GM19238 (cell line): ENCODE results near the gene LYSMD4.

Experiments used
- DNase-seq: peaks from one replicate; pipeline ENCODE4 v3.0.0; 2011; ENCODE audit warnings: low spot score; ENCODE audit not compliant: insufficient read length

The LYSMD4 gene

DNA sequence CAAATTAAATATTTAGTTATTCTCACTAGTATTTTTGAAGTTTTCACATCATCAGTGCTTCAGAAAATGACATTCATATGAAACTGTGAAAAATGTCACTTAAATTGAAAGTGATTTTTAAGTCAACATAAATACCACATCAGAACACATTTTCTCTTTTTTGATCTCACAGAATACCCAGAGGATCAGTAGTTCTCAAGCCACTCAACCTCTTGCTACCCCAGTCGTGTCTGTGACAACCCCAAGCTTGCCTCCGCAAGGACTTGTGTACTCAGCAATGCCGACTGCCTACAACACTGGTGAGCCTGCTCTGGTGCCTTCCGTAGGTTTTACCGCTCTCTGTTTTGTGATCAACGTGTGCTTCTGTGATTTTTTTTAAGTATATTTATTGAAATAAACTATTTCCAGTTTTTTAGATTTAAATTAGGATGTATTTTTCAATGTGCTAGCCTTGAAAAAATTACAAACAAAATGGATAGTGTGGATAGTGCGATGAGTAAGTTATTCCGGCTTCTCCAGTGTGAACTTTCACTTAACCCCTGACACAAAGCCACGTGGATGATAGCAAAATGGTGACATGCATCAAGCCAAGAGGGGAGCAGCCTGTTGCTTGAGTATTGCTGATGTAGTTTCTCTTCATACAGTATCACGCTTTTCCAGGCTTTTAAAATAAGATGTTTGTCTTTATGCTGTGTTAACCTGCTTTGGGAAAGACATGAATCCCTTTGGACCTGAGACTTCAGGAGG is 26.5 kb downstream of the LYSMD4 start:
- DNase-seq, result no peak

DNA sequence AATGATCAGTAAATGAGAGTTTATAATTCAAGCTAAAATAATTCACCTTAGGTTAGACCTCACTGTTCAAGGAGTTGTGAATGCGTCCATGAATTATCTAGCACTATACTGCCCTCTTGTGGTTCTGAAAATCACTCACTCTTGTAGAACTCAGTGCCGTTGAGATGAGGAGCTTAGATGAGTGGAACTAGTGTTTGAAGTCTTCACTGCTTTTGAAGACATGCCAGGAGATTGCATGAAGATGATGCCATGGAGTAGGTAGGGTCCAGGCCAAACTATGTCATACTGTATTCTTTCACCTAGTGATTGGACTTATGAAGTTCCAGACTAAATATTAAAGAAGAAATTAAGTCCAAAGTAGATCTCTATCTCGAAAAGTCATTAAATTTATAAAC is 28.8 kb downstream of the LYSMD4 start:
- DNase-seq, result no peak

DNA sequence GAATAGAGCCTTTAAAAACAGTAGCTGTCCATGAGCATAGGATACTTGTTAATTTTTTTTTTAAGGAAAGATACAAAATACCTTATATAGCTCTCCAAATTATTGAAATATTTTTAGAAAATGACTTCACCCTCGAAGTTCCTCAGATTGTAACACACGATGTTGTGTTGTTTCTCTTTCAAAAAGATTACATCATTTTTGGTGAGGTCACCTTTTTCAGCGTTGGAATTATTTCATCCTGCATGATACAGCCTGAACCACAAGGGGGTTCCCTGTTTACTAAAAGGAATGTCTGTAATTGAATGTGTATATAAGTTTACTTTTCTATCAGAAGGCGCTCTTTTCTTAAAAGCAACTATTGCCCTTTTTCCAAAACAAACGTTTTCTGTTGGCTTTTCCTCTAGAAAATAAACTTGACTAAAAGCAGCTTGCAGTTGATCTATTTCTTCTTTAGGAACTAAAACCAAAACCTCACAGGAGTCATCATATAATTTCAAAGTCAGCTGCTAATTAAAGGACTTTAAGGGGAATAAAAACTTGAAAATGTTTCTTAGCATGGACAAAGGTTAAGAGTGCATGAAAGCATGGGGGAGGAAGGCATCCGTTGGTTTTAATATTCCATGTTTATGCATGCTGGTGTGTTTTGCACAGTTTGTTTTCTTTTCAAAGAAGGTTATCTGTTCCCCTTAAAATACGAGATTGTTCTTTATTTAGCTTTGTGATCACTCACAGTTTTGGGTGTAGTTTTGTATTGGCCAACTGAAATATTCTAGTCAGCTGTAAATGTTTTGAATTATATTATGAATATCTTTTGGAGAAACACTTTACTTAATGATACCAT is 29.4 kb downstream of the LYSMD4 start:
- no peak for DNase-seq

DNA sequence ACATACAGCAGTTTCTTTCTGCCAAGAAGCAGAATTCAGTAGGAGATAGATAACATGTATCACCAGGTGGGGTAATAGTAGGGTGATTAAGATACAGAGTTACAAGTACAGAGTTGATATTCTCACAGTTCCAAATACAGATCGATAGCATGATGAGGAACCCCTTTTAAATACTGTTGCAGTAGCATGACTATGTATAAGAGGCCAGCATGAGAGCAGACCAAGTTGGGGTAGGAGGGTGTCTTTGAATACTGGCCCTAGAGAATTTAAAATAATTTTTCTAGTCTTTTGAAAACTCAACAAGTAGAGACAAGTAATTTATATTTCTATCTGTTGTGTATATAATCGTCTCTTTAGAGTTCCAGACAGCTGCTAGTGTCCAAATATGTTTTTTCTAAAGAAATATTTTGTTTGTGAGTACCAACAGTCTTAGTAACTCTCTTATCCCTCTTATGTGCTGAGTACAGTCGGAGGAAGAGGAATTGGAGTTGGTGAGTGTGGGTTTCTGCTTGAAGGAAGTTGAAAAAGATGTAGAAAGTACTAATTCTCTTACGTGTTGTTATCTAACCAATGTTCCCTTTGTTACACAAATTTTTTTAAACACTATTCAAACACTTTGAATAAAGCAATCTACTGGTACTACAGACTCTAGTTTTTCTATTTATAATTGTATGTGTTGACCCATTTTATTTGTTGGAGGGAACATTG is 30.2 kb downstream of the LYSMD4 start:
- no peak for DNase-seq

DNA sequence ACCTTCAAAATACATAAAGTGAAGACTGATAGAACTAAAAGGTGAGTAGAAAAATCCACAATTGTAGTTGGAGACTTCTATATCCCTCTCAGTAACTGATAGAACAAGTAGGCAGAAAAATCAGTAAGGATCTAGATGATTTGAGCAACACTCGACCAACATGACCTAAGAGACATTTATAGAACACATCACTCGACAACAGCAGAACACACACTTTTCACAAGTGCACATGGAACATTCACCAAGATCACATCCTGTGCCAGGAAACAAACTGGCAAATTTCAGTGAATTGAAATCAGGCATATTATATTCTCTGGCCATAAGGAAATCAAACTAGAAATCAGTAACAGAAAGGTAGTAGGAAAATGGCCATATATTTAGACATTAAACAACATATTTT is 37.1 kb downstream of the LYSMD4 start:
- no peak for DNase-seq

DNA sequence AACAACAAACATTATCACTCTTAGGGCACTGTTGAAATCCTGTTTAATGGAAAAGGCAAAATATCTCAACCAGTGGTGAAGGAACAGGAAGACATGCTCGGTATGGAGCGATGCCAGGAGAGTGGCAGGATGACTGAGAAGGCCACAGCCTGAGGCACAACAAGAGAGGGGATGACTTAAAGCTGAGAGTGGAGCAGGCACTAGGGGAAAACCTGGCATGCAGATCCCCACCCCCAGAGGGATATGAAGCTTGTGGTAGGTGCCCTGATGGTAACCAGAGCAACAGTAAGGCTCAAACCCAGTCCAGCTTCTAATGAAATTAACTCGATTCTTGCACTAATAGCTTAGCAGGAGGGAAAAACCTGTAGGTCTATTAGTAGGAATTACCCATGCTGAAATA is 40.4 kb downstream of the LYSMD4 start:
- no peak for DNase-seq

DNA sequence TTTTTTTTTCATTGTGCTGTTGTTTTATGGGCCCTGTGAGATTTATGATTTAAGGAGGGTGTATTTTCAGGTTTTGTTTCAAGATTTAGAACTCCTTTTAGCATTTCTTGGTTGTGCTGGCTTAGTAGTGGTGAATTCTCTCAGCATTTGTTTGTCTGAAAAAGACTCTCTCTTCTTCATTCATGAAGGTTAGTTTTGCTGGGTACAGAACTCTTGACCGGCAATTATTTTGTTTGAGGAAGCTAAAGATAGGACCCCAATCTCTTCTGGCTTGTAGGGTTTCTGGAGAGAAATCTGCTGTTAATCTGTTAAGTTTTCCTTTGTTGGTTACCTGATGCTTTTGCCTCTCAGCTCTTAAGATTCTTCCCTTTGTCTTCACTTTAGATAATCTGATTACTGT is 46.9 kb downstream of the LYSMD4 start:
- DNase-seq, result no peak

DNA sequence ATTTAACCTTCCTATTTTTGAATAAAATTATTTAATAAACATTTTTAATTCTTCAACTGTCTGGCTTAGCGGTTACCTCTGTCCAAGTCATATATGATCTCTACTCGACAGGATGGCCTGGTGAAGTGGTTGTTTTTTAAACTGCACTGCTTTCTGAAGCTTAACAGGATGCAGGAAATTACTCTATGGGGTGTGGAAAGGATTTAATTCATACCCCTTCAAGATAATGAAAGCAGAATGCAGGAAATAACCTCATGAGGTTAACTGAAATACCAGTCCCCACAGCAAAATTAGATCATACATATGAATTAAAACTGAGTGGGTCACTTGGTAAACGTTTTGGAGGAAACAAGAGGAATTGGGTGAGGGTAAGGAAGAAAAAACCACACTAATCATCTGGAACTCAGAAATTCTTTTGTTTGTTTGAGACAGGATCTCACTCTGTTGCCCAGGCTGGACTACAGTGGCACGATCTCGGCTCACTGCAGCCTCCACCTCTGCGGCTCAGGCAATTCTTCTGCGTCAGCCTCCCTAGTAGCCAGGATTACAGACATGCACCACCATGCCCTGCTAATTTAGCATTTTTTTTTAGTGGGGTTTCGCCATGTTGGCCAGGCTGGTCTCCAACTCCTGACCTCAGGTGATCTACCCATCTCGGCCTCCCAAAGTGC is 50.1 kb downstream of the LYSMD4 start:
- DNase-seq, result no peak

DNA sequence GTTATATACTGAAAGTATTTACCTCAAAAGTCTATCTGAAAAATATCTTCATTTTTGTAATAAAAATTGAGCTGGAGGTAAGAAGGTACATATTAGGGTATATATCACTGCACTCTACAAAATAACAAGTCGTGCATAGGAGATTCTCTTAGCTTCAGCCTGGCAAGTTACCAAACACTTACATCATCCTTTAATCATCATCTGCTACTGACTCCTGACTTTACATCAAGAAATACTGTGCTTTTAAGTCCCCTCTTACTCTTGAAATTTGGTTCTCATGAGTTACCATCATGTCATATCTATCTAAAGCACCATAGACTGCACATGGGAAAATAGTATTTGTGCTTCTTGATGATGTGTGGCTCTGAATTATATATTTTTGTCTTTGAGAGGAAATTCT is 50.8 kb downstream of the LYSMD4 start:
- no peak for DNase-seq

DNA sequence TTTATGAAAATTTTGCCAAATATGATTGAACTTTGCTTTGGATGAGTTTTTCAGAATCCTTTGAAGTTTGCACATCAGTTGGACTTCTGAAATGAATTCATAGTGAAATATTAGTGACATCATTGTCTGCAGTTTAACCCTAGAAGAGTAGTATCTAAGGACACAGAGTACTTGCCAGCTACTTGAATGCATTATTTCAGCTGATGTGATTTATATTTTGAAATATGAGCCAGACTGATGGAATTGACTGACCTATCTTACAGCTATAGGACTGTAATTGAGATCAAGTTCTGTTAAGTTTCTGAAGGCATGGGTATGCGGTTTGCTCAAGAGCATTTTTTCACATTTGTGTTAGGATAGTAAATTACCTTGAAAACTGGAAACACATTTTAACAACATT is 51.2 kb downstream of the LYSMD4 start:
- no peak for DNase-seq

DNA sequence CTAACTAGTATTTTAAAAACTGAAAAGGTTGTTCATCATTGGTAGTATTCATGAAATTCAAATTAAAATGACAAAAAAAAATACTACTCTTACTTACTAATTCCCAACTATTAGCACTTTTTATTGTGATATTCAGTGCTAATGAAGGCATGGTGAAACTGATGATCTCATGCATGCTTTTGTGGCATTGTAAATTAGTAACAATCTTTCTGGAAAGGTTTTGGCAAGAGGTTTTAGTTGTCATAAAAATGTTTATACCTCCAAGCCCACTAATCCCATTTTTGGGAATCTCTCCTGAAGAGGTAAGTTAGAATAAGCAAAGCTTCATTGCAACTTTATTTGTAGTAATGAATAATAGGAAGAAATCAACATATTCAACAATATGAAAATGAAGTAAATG is 53.0 kb downstream of the LYSMD4 start:
- DNase-seq, result no peak

DNA sequence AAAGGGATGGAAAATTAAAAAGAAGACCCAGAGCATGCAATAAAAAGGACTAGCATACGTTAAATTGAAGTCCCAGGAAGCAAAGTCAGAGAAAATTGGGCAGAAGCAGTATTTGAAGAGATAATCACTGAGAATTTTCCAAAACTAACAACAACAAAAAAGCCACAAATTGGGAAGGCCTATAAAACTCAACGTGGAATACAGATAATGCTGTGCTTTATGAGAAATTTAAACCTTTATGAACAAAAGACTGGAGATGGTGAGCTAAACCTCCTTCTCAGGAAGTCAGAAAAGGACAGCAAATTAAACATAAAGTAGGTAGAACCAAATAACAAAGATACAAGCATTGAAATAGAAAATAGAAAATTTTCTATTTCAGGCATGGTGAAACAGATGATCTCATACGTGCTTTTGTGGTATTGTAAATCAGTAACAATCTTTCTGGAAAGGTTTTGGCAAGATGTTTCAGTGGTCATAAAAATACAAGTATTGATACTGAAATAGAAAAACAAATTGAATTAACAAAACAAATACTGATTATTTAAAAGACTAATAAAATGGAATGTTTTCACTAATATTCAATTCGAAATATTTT is 55.6 kb downstream of the LYSMD4 start:
- no peak for DNase-seq
